Measurements from ENCODE around the gene GOLGA1.

DNA sequence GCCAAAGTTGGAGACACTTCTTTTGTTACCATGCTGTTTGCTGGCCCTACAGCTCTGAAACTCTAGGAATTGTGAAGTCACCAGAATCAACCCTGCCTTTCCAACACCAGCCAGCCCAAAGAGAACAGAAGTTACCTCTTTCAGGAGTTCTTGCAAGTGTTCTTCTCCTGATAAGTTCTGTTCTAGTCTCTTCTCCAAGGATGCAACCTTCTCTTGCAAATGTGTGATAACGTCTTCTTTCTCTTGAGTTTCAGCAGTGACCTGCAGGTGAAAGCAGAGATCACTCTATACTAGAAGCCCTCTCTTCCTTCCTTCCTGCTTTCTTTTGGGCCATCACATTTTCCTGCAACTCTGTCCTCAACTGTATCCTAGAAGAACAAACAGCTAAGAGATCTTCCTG is 29.1 kb downstream of the GOLGA1 start:
- TF ChIP-seq EZH2 (IDR thresholded peaks at IDR 0.05) (no peak), POLR2AphosphoS5 (IDR thresholded peaks at IDR 0.05; ENCODE audit: borderline replicate concordance, low read depth, low read length) (no peak)

Data from SK-N-MC (cell line).